OCI-LY7 (cell line): ENCODE measurements around the gene SHISA5. TPM values are rescaled to one million over a fixed set of nuclear protein-coding genes. Genes with fewer than 3 reads are reported as not detected.

Source experiments
- BruUV-seq: library from RNA; stranded (reverse); fragments of 400-500 nt; replicated peaks from 2 replicates; lab custom pipeline; 2021; lab: Mats Ljungman, UMichigan
- CTCF ChIA-PET: fragments of 300-600 bp; sonication (Branson Sonifier 250); formaldehyde crosslinking; loops from one replicate; lab custom pipeline; 2022; ENCODE audit warnings: antibody characterized with exemption; ENCODE audit not compliant: unreplicated experiment; lab: Charles Lee
- POLR2A ChIA-PET: fragments of 300-600 bp; sonication (Branson Sonifier 250); formaldehyde crosslinking; loops from one replicate; lab custom pipeline; 2022; ENCODE audit warnings: antibody characterized with exemption; lab: Charles Lee
- DNase-seq: peaks from one replicate; pipeline ENCODE4 v3.0.0-alpha.2; 2015; ENCODE audit warnings: low spot score
- H2AFZ ChIP-seq: fragments of 200-600 bp; sonication (generic), shearing (Covaris generic); 2 replicates; pipeline ENCODE4 v1.6.1; 2014; ENCODE audit warnings: mild to moderate bottlenecking, antibody characterized with exemption, low read length, moderate library complexity
- H3K27ac ChIP-seq: fragments of 200-600 bp; sonication (generic); 2 replicates; pipeline ENCODE4 v1.5.1; 2014; ENCODE audit warnings: mixed run types, low read depth, mild to moderate bottlenecking, moderate library complexity, low read length, inconsistent platforms; ENCODE audit not compliant: poor library complexity, severe bottlenecking
- H3K36me3 ChIP-seq: fragments of 200-600 bp; sonication (generic); 2 replicates; pipeline ENCODE4 v1.6.1; 2014; ENCODE audit warnings: mild to moderate bottlenecking, antibody characterized with exemption, low read length, moderate library complexity, mixed read lengths; ENCODE audit not compliant: insufficient read depth
- H3K4me1 ChIP-seq: fragments of 200-600 bp; sonication (generic); 2 replicates; pipeline ENCODE4 v1.5.1; 2014; ENCODE audit warnings: mild to moderate bottlenecking, low read length; ENCODE audit not compliant: insufficient read depth, poor library complexity, severe bottlenecking
- H3K4me2 ChIP-seq: fragments of 200-600 bp; sonication (generic); 2 replicates; pipeline ENCODE4 v1.6.1; 2014; ENCODE audit warnings: mild to moderate bottlenecking, low read length
- H3K4me3 ChIP-seq: fragments of 200-600 bp; sonication (generic); 2 replicates; pipeline ENCODE4 v1.5.1; 2014; ENCODE audit warnings: mild to moderate bottlenecking, low read depth, low read length; ENCODE audit not compliant: poor library complexity, severe bottlenecking
- H3K79me2 ChIP-seq: fragments of 200-600 bp; sonication (generic); 2 replicates; pipeline ENCODE4 v1.6.1; 2016; ENCODE audit warnings: low read depth, mild to moderate bottlenecking, low read length, moderate library complexity, mixed read lengths; ENCODE audit not compliant: insufficient read depth
- H3K9me2 ChIP-seq: fragments of 200-600 bp; sonication (generic); 2 replicates; pipeline ENCODE4 v1.6.1; 2016; ENCODE audit warnings: mild to moderate bottlenecking, low read length, mixed read lengths; ENCODE audit not compliant: insufficient read depth
- H3K9me3 ChIP-seq: fragments of 200-600 bp; sonication (generic); 2 replicates; pipeline ENCODE4 v1.6.1; 2014; ENCODE audit warnings: mild to moderate bottlenecking, mixed run types, low read length, mixed read lengths
- H4K20me1 ChIP-seq: fragments of 200-600 bp; sonication (generic); 2 replicates; pipeline ENCODE4 v1.6.1; 2014; ENCODE audit warnings: mild to moderate bottlenecking, antibody characterized with exemption, low read length, moderate library complexity, mixed read lengths; ENCODE audit not compliant: insufficient read depth
- EZH2phosphoT487 ChIP-seq: fragments of 200-600 bp; sonication (generic); IDR thresholded peaks from 2 replicates; pipeline ENCODE4 v1.6.1; 2018; ENCODE audit warnings: low read depth, borderline replicate concordance, mild to moderate bottlenecking, mixed run types, antibody characterized with exemption, low read length, moderate library complexity, mixed read lengths
- intact Hi-C: fragments of 100-400 bp; cut with micrococcal nuclease; formaldehyde crosslinking; loops from one replicate; pipeline ENCODE4 v1.10.0; 2022; ENCODE audit not compliant: unreplicated experiment
- total RNA-seq, 2 experiments: library from RNA; depleted of rRNA in 1 of 2; stranded (reverse); fragments of >200 nt in 1 of 2; shearing (Covaris generic) in 1 of 2; gene quantifications; 2 replicates each; pipeline ENCODE4 v1.2.3, GENCODE V29; 2014 to 2022
- TF ChIP-seq, protein P1 (sequence below): fragments of 200-600 bp; sonication (generic); conservative IDR thresholded peaks from 2 replicates; pipeline ENCODE4 v1.5.1; 2014; ENCODE audit warnings: mild to moderate bottlenecking, antibody characterized with exemption, low read length, moderate library complexity, mixed read lengths

The SHISA5 gene
- total RNA-seq, 2 experiments from 2014 or later: 97.3 to 102 TPM

DNA sequence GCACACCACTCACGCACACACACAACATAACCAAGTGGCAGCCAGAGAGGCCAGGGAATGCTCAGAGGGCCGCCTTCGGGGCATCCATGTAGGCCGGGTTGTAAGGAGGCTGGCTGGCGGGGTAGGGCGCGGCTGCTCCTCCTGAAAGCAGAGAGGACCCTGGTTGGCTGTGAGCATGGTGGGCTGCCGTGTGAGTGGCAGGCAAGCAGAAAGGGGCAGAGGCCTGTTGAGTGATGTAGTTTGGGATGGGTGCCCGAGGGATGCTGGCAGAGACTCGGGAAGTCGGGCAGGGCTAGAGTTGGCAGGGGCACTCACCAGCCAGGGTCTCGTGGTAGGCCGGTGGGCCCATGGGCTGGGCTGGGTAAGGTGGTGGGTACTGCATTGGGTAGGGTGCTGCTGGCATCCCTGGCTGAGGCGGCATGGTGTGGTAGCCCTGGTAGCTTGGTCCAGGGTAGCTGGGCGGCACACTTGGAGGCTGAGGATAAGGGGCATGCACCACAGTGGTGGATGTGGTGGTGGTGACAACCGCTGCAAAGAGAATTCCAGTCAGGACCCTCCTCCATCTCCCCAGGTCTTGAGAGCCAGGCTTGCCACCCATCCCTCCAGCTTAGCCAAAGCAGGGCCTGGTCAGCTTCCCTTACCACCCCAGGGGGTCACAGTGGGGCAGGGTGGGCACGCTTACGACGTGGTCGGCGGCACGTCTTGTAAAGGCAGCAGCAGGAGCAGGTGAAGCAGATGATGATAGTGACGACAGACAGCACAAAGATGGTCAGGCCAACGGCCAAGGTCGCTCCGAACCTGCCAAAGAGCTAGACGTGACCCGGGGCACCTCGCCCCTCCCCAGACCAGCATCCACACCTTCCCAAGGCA, 34.7 kb downstream of the SHISA5 start:
- Histone ChIP-seq H3K4me1 (peaks cover 72% of the 10 kb centered on the region), H3K9me2 (no peaks in the 10 kb centered on the region), H3K4me2 (peak overlapping the region; percentile 86), H3K9me3 (no peaks in the 10 kb centered on the region), H3K27ac (peak overlapping the region; percentile 53), H3K4me3 (peak overlapping the region; percentile 16), H3K36me3 (peaks cover 33% of the 10 kb centered on the region), H2AFZ (no peak overlapping the region), H4K20me1 (no peaks in the 10 kb centered on the region; the same call in 1 of the 2 replicates), H3K79me2 (peaks cover 51% of the 10 kb centered on the region)
- intact Hi-C loops: no loop called here
- no peak for DNase-seq
- CTCF ChIA-PET: no interaction called here
- POLR2A ChIA-PET: interaction anchor here (0.7 to 1.0 kb wide), 2 partner anchors 23 to 30 kb away, joined by 3 to 4 read pairs; partner anchors contain the start of genes ATRIP, CCDC51 and TMA7
- BruUV-seq: no TSS peak
- TF ChIP-seq, protein P1, sequence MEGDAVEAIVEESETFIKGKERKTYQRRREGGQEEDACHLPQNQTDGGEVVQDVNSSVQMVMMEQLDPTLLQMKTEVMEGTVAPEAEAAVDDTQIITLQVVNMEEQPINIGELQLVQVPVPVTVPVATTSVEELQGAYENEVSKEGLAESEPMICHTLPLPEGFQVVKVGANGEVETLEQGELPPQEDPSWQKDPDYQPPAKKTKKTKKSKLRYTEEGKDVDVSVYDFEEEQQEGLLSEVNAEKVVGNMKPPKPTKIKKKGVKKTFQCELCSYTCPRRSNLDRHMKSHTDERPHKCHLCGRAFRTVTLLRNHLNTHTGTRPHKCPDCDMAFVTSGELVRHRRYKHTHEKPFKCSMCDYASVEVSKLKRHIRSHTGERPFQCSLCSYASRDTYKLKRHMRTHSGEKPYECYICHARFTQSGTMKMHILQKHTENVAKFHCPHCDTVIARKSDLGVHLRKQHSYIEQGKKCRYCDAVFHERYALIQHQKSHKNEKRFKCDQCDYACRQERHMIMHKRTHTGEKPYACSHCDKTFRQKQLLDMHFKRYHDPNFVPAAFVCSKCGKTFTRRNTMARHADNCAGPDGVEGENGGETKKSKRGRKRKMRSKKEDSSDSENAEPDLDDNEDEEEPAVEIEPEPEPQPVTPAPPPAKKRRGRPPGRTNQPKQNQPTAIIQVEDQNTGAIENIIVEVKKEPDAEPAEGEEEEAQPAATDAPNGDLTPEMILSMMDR: no peak
- no peak for TF ChIP-seq EZH2phosphoT487

- peaks cover 51% of the 10 kb centered on the region for H3K79me2 ChIP-seq
- no peak for TF ChIP-seq EZH2phosphoT487
- TF ChIP-seq, protein P1: no peak
- intact Hi-C loops: no loop called here
- peaks cover 33% of the 10 kb centered on the region for H3K36me3 ChIP-seq
- H3K4me2 ChIP-seq: peak overlapping the region; percentile 86
- peak overlapping the region; percentile 15 for H3K27ac ChIP-seq
- no peak overlapping the region for H3K4me3 ChIP-seq
- H2AFZ ChIP-seq: no peak overlapping the region
- no peak for DNase-seq
- no peaks in the 10 kb centered on the region; the same call in 1 of the 2 replicates for H4K20me1 ChIP-seq
- ChIA-PET CTCF (no interaction called here), POLR2A (no interaction called here)
- no peaks in the 10 kb centered on the region for H3K9me2 ChIP-seq
- BruUV-seq: no TSS peak
- H3K9me3 ChIP-seq: no peaks in the 10 kb centered on the region
- H3K4me1 ChIP-seq: peaks cover 67% of the 10 kb centered on the region
Observed at GRCh38 chr3:48468329-48468731, 35.6 kb downstream of the SHISA5 start.
